ENCODE data around the gene FIBCD1.
A peak's percentile ranks its signal among the peaks of the same experiment; 100 is the strongest.

The FIBCD1 gene

GRCh38 chr9:130965680-130966079, 26.6 kb upstream of the FIBCD1 start:
- intact Hi-C loops (cut with DNase I; ENCODE audit: low total_unique reads), result no loop called here
- peaks cover 0 to 13% (median 9%) of the 10 kb centered on the region in 4 donors for H3K4me1 ChIP-seq
- no peaks in the 10 kb centered on the region for H3K27me3 ChIP-seq
- no peaks in the 10 kb centered on the region for H3K36me3 ChIP-seq
- DNase-seq, result no peak
- no peaks in the 10 kb centered on the region for H3K9me3 ChIP-seq
- no peak for TF ChIP-seq CTCF (IDR thresholded peaks at IDR 0.05)
- H3K27ac ChIP-seq, result no peak overlapping the region
- H3K4me3 ChIP-seq, result no peak overlapping the region

- H3K27me3 ChIP-seq, result no peaks in the 10 kb centered on the region
- no peaks in the 10 kb centered on the region for H3K9me3 ChIP-seq
- H3K36me3 ChIP-seq, result no peaks in the 10 kb centered on the region
- no peak for DNase-seq
- H3K27ac ChIP-seq, result no peak overlapping the region
- intact Hi-C loops (cut with DNase I; ENCODE audit: low total_unique reads), result no loop called here
- H3K4me3 ChIP-seq, result no peak overlapping the region
- TF ChIP-seq CTCF (IDR thresholded peaks at IDR 0.05), result no peak
- peaks cover 0 to 13% (median 9%) of the 10 kb centered on the region in 4 donors for H3K4me1 ChIP-seq
Measured at GRCh38 chr9:130963916-130964315, 24.9 kb upstream of the FIBCD1 start.

- no peaks in the 10 kb centered on the region for H3K36me3 ChIP-seq
- H3K27me3 ChIP-seq, result no peaks in the 10 kb centered on the region
- no peaks in the 10 kb centered on the region for H3K9me3 ChIP-seq
- no peak for TF ChIP-seq CTCF (IDR thresholded peaks at IDR 0.05)
- peaks cover 0 to 13% (median 9%) of the 10 kb centered on the region in 4 donors for H3K4me1 ChIP-seq
- intact Hi-C loops (cut with DNase I; ENCODE audit: low total_unique reads), result no loop called here
- H3K4me3 ChIP-seq, result no peak overlapping the region
- no peak overlapping the region for H3K27ac ChIP-seq
- DNase-seq, result no peak
Measured at GRCh38 chr9:130963337-130963908, 24.4 kb upstream of the FIBCD1 start.

- H3K27ac ChIP-seq, result no peak overlapping the region
- peak; percentile 62 to 81 for DNase-seq
- no peak for TF ChIP-seq CTCF (IDR thresholded peaks at IDR 0.05)
Measured at GRCh38 chr9:130962418-130963316, 23.6 kb upstream of the FIBCD1 start.

GRCh38 chr9:130961511-130962300, 22.7 kb upstream of the FIBCD1 start:
- TF ChIP-seq CTCF (IDR thresholded peaks at IDR 0.05), result no peak
- no peak overlapping the region for H3K4me3 ChIP-seq
- H3K36me3 ChIP-seq, result no peaks in the 10 kb centered on the region
- no peaks in the 10 kb centered on the region for H3K9me3 ChIP-seq
- no peak for DNase-seq
- H3K4me1 ChIP-seq, result peaks cover 0 to 13% (median 9%) of the 10 kb centered on the region in 4 donors
- peaks cover 0 to 12% of the 10 kb centered on the region in 2 donors for H3K27me3 ChIP-seq
- intact Hi-C loops (cut with DNase I; ENCODE audit: low total_unique reads), result no loop called here
- H3K27ac ChIP-seq, result no peak overlapping the region

More at GRCh38 chr9:130962418-130963316, 23.6 kb upstream of the FIBCD1 start:
- intact Hi-C loops (cut with DNase I; ENCODE audit: low total_unique reads), result no loop called here
- Histone ChIP-seq H3K27me3 (peaks cover 0 to 2% of the 10 kb centered on the region in 2 donors), H3K4me1 (peaks cover 0 to 13% (median 9%) of the 10 kb centered on the region in 4 donors), H3K4me3 (no peak overlapping the region), H3K36me3 (no peaks in the 10 kb centered on the region), H3K9me3 (no peaks in the 10 kb centered on the region)

All from tibial artery (tissue), 4 donors.